ENCODE results near the gene SPEN. TPM values are rescaled to one million over a fixed set of nuclear protein-coding genes. Genes with fewer than 3 reads are reported as not detected.
"Not testable (repeated sequence)": the region's sequence is repeated elsewhere in the genome, so short reads cannot be mapped to it uniquely, and the experiment has no call there.

The SPEN gene
- total and polyA plus RNA-seq, 7 experiments from 2014 or later = 10.1 to 92.1 (median 77.9) TPM

DNA sequence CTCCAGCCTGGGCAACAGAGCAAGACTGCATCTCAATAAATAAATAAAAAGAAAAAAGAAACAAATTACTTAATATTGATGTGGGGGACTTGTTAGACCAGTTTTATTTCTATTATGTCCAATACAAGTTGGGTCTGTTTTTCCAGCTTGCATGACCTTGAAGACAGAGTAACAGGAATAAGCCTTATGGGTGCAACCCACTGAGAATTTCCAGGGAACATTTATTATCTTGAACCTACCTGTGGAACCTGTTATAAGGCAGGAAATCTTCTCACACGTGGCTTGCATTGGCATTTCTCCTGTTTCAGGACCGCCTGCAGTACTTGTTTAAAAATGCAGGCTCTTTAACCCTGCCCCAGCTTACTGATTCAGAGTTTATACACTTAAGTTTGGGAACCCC lies 64.4 kb downstream of the SPEN start:
- H3K4me3 Mint-ChIP-seq = no peak overlapping the region
- H3K36me3 ChIP-seq (ENCODE audit: control insufficient read depth in 2 of 3, insufficient read depth in 3 of 3, low read length in 3 of 3) = peaks cover 4 to 46% (median 10%) of the 10 kb centered on the region in 3 experiments
- H3K9me3 Mint-ChIP-seq = no peaks in the 10 kb centered on the region
- no peak overlapping the region for H3K27ac ChIP-seq (ENCODE audit: low read depth, low read length)
- H3K9me3 ChIP-seq (ENCODE audit: control insufficient read depth in 2 of 3, low read length in 3 of 3) = no peaks in the 10 kb centered on the region
- peaks cover 0 to 53% (median 25%) of the 10 kb centered on the region in 5 donors for H3K36me3 Mint-ChIP-seq
- intact Hi-C loops (cut with micrococcal nuclease) = loop anchor here in 1 of 2 donors (2.0 kb wide), 1 partner anchor 63 kb away; no protein-coding TSS in a partner anchor
- ChIA-PET CTCF (interaction anchor here (1.9 kb wide), 1 partner anchor 96 kb away, joined by 4 read pairs; no protein-coding TSS in a partner anchor), POLR2A (interaction anchor here (0.8 kb wide), 1 partner anchor 26 kb away, joined by 3 read pairs; no protein-coding TSS in a partner anchor)
- peaks cover 6% of the 10 kb centered on the region in 2 donors for H3K4me1 ChIP-seq (ENCODE audit: control insufficient read depth in 2 of 2, insufficient read depth in 2 of 2, low read length in 2 of 2)
- H3K27me3 ChIP-seq (ENCODE audit: control insufficient read depth in 2 of 2, insufficient read depth in 2 of 2, low read length in 2 of 2) = no peaks in the 10 kb centered on the region
- DNase-seq (no peak), ATAC-seq (no peak)
- H3K27me3 Mint-ChIP-seq = no peaks in the 10 kb centered on the region
- peaks cover 9 to 33% (median 22%) of the 10 kb centered on the region in 7 donors for H3K4me1 Mint-ChIP-seq
- no peak overlapping the region for H3K4me3 ChIP-seq (ENCODE audit: low read length)
- no peak overlapping the region for H3K27ac Mint-ChIP-seq

DNA sequence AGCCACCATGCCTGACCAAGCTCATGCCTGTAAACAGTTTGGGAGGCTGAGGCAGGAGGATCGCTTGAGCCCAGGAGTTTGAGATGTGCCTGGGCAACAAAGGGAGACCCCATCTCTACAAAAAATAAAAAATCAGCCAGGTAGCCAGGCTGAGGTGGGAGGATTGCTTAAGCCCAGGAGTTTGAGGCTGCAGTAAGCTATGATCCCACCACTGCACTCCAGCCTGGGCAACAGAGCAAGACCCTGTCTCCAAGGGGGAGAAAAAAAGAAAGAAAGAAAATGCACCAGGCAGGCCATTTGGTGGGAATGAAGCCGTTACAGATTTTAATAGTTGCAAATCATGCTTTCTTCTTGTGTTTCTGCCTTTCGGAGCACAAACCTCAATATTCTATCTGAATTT lies 66.1 kb downstream of the SPEN start:
- not testable (repeated sequence) for DNase-seq; H3K9me3 ChIP-seq (ENCODE audit: control insufficient read depth in 2 of 3, low read length in 3 of 3); H3K9me3 Mint-ChIP-seq; H3K27ac ChIP-seq (ENCODE audit: low read depth, low read length); H3K27me3 ChIP-seq (ENCODE audit: control insufficient read depth in 2 of 2, insufficient read depth in 2 of 2, low read length in 2 of 2); ATAC-seq; H3K27me3 Mint-ChIP-seq; H3K4me3 ChIP-seq (ENCODE audit: low read length)
- Mint-ChIP-seq H3K4me3 (peak overlapping the region in 1 of 10 donors; percentile 16), H3K36me3 (peaks cover 0 to 59% (median 32%) of the 10 kb centered on the region in 5 donors), H3K4me1 (peaks cover 11 to 38% (median 27%) of the 10 kb centered on the region in 7 donors), H3K27ac (peak overlapping the region in 2 of 9 donors; percentile 25 to 69)
- intact Hi-C loops (cut with micrococcal nuclease) = loop anchor here in 1 of 2 donors (2.0 kb wide), 1 partner anchor 65 kb away; no protein-coding TSS in a partner anchor
- POLR2A ChIA-PET = interaction anchor here (0.8 to 1.3 kb wide), 2 partner anchors 9 to 45 kb away, joined by 4 to 5 read pairs; no protein-coding TSS in a partner anchor
- CTCF ChIA-PET = interaction anchor here (1.0 to 3.8 kb wide), 3 partner anchors 25 to 101 kb away, joined by 3 to 11 read pairs (median 4); no protein-coding TSS in a partner anchor
- Histone ChIP-seq H3K4me1 (ENCODE audit: control insufficient read depth in 2 of 2, insufficient read depth in 2 of 2, low read length in 2 of 2) (peaks cover 8 to 13% of the 10 kb centered on the region in 2 donors), H3K36me3 (ENCODE audit: control insufficient read depth in 2 of 3, insufficient read depth in 3 of 3, low read length in 3 of 3) (peaks cover 4 to 50% (median 10%) of the 10 kb centered on the region in 3 experiments)

DNA sequence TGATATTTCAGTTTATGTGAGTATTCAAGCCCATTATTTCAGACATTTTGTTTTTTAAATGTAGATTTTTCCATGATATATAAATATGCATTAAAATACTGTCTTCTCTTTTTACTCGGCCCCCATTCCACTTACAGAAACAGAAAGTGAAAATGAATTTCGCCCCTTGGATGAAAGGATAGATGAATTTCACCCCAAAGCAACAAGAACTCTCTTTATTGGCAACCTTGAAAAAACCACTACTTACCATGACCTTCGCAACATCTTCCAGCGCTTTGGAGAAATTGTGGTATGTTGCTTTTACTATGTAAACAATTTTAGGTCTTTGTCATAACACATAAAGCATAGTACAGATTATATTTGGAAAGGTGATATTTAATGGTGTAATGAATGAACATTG lies 68.5 kb downstream of the SPEN start:
- H3K27me3 Mint-ChIP-seq = no peaks in the 10 kb centered on the region
- peaks cover 9 to 47% (median 31%) of the 10 kb centered on the region in 7 donors for H3K4me1 Mint-ChIP-seq
- peaks cover 0 to 54% (median 35%) of the 10 kb centered on the region in 5 donors for H3K36me3 Mint-ChIP-seq
- ATAC-seq = no peak
- H3K36me3 ChIP-seq (ENCODE audit: control insufficient read depth in 2 of 3, insufficient read depth in 3 of 3, low read length in 3 of 3) = peaks cover 4 to 50% (median 17%) of the 10 kb centered on the region in 3 experiments
- peak overlapping the region; percentile 13 to 89 (median 78) for H3K27ac Mint-ChIP-seq
- peaks cover 10 to 22% of the 10 kb centered on the region in 2 donors for H3K4me1 ChIP-seq (ENCODE audit: control insufficient read depth in 2 of 2, insufficient read depth in 2 of 2, low read length in 2 of 2)
- POLR2A ChIA-PET = interaction anchor here (1.2 kb wide), 1 partner anchor 80 kb away, joined by 4 read pairs; no protein-coding TSS in a partner anchor
- no peaks in the 10 kb centered on the region for H3K27me3 ChIP-seq (ENCODE audit: control insufficient read depth in 2 of 2, insufficient read depth in 2 of 2, low read length in 2 of 2)
- no peaks in the 10 kb centered on the region for H3K9me3 Mint-ChIP-seq
- no peaks in the 10 kb centered on the region for H3K9me3 ChIP-seq (ENCODE audit: control insufficient read depth in 2 of 3, low read length in 3 of 3)
- intact Hi-C loops (cut with micrococcal nuclease) = loop anchor here (5.0 kb wide), 3 partner anchors 69 to 99 kb away; partner anchors contain the start of gene SPEN (in 1 of the 2)
- CTCF ChIA-PET = interaction anchor here (3.8 kb wide), 1 partner anchor 101 kb away, joined by 11 read pairs; no protein-coding TSS in a partner anchor
- H3K4me3 Mint-ChIP-seq = peak overlapping the region in 9 of 10 donors; percentile 41 to 80 (median 65)
- H3K27ac ChIP-seq (ENCODE audit: low read depth, low read length) = peak overlapping the region; percentile 43
- DNase-seq = peak in 5 of 9 donors; percentile 11 to 31 (median 17)
- H3K4me3 ChIP-seq (ENCODE audit: low read length) = no peak overlapping the region

DNA sequence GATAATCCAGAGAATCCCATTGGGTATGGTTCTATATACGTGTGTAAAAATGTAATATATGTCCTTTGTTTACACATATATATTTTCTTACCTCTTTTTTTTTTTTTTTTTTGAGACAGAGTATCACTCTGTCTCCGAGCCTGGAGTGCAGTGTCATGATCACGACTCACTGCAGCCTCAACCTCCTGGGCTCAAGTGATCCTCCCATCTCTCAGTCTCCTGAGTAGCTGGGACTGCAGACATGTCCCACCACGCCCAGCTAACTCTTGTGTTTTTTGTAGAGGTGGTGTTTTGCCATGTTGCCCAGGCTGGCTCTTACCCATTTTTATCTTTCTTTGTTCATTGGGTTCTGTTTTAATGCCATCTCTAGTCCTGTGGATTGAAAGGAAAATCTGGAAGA lies 68.9 kb downstream of the SPEN start:
- Mint-ChIP-seq H3K9me3 (no peaks in the 10 kb centered on the region), H3K36me3 (peaks cover 0 to 53% (median 31%) of the 10 kb centered on the region in 5 donors), H3K27me3 (no peaks in the 10 kb centered on the region), H3K4me1 (peaks cover 9 to 47% (median 31%) of the 10 kb centered on the region in 7 donors), H3K27ac (peak overlapping the region; percentile 38 to 89 (median 78)), H3K4me3 (peak overlapping the region in 7 of 10 donors; percentile 25 to 80 (median 72))
- Histone ChIP-seq H3K27me3 (ENCODE audit: control insufficient read depth in 2 of 2, insufficient read depth in 2 of 2, low read length in 2 of 2) (no peaks in the 10 kb centered on the region), H3K4me1 (ENCODE audit: control insufficient read depth in 2 of 2, insufficient read depth in 2 of 2, low read length in 2 of 2) (peaks cover 10 to 22% of the 10 kb centered on the region in 2 donors), H3K27ac (ENCODE audit: low read depth, low read length) (peak overlapping the region; percentile 43), H3K4me3 (ENCODE audit: low read length) (no peak overlapping the region), H3K9me3 (ENCODE audit: control insufficient read depth in 2 of 3, low read length in 3 of 3) (no peaks in the 10 kb centered on the region), H3K36me3 (ENCODE audit: control insufficient read depth in 2 of 3, insufficient read depth in 3 of 3, low read length in 3 of 3) (peaks cover 7 to 50% (median 17%) of the 10 kb centered on the region in 3 experiments)
- intact Hi-C loops (cut with micrococcal nuclease) = loop anchor here (5.0 kb wide), 3 partner anchors 69 to 99 kb away; partner anchors contain the start of gene SPEN (in 1 of the 2)
- DNase-seq = no peak
- ChIA-PET POLR2A (interaction anchor here (1.2 kb wide), 2 partner anchors 10 to 81 kb away, joined by 4 read pairs; no protein-coding TSS in a partner anchor), CTCF (interaction anchor here (3.8 kb wide), 1 partner anchor 101 kb away, joined by 11 read pairs; no protein-coding TSS in a partner anchor)
- no peak for ATAC-seq

DNA sequence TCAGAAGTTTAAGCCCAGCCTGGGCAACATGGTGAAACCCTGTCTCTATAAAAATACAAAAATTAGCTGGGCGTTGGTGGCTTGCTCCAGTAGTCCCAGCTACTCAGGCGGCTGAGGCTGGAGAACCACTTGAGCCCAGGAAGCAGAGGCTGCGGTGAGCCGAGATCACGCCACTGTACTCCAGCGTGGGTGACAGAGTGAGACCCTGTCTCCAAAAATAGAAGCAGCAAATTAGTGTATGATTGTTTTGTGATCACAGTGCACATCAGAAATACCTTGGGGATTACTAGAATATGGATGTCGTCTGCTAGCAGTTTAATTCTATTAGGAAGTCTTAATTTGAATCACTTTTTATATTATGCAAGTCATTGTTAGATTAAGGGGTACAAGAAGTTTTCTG lies 69.4 kb downstream of the SPEN start:
- H3K4me3 Mint-ChIP-seq = peak overlapping the region in 6 of 10 donors; percentile 41 to 76 (median 60)

DNA sequence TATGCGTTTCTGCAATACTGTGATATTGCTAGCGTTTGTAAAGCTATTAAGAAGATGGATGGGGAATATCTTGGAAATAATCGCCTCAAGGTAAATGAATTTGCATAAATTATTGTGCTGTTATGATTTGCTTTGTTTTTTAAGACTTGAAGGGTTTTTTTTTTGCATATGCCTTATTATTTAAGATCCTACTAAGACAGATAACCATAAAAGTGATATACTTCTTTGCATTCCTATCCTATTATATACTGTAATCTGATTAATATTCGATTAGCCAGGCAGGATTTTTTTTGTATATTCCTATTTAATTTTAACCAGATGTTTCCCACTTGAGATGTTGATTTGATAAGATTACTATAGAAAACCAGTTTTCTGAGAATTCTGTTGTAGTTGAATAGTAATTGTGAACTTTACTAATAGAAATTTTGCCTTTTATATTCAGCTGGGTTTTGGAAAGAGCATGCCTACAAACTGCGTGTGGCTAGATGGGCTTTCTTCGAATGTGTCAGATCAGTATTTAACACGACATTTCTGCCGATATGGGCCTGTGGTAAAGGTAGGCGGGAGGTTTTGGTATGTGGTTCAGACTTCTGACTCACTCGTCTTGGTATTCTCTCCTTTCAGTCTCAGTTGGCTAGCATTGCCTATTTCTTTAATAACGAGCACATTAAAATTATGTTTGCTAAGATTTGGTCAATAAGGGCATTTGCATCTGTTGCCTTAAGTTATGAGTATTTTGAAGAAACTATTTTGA lies 71.6 kb downstream of the SPEN start:
- no peaks in the 10 kb centered on the region for H3K9me3 ChIP-seq (ENCODE audit: control insufficient read depth in 2 of 3, low read length in 3 of 3)
- H3K4me3 ChIP-seq (ENCODE audit: low read length) = no peak overlapping the region
- ChIA-PET POLR2A (interaction anchor here (0.9 to 1.1 kb wide), 2 partner anchors 57 to 72 kb away, joined by 3 to 4 read pairs; partner anchors contain the start of genes SPEN and ZBTB17), CTCF (no interaction called here)
- H3K27ac Mint-ChIP-seq = peak overlapping the region in 7 of 9 donors; percentile 16 to 77 (median 33)
- DNase-seq (peak in 1 of 9 donors; percentile 74), ATAC-seq (peak; percentile 68)
- no peaks in the 10 kb centered on the region for H3K9me3 Mint-ChIP-seq
- intact Hi-C loops (cut with micrococcal nuclease) = loop anchor here (1.0 to 5.0 kb wide), 4 partner anchors 47 to 102 kb away; partner anchors contain the start of gene SPEN (in 1 of the 2)
- H3K4me3 Mint-ChIP-seq = peak overlapping the region in 4 of 10 donors; percentile 8 to 76 (median 20)
- H3K36me3 ChIP-seq (ENCODE audit: control insufficient read depth in 2 of 3, insufficient read depth in 3 of 3, low read length in 3 of 3) = peaks cover 16 to 57% (median 28%) of the 10 kb centered on the region in 3 experiments
- H3K27me3 Mint-ChIP-seq = no peaks in the 10 kb centered on the region
- no peak overlapping the region for H3K27ac ChIP-seq (ENCODE audit: low read depth, low read length)
- H3K27me3 ChIP-seq (ENCODE audit: control insufficient read depth in 2 of 2, insufficient read depth in 2 of 2, low read length in 2 of 2) = no peaks in the 10 kb centered on the region
- peaks cover 0 to 47% (median 26%) of the 10 kb centered on the region in 5 donors for H3K36me3 Mint-ChIP-seq
- peaks cover 10 to 22% of the 10 kb centered on the region in 2 donors for H3K4me1 ChIP-seq (ENCODE audit: control insufficient read depth in 2 of 2, insufficient read depth in 2 of 2, low read length in 2 of 2)
- H3K4me1 Mint-ChIP-seq = peaks cover 9 to 40% (median 31%) of the 10 kb centered on the region in 7 donors

More for the DNA sequence above, 69.4 kb downstream of the SPEN start:
- Histone ChIP-seq H3K27me3 (ENCODE audit: control insufficient read depth in 2 of 2, insufficient read depth in 2 of 2, low read length in 2 of 2) (no peaks in the 10 kb centered on the region), H3K4me1 (ENCODE audit: control insufficient read depth in 2 of 2, insufficient read depth in 2 of 2, low read length in 2 of 2) (peaks cover 10 to 22% of the 10 kb centered on the region in 2 donors), H3K27ac (ENCODE audit: low read depth, low read length) (no peak overlapping the region), H3K9me3 (ENCODE audit: control insufficient read depth in 2 of 3, low read length in 3 of 3) (no peaks in the 10 kb centered on the region), H3K36me3 (ENCODE audit: control insufficient read depth in 2 of 3, insufficient read depth in 3 of 3, low read length in 3 of 3) (peaks cover 12 to 50% (median 20%) of the 10 kb centered on the region in 3 experiments), H3K4me3 (ENCODE audit: low read length) (no peak overlapping the region)
- POLR2A ChIA-PET = interaction anchor here (1.2 kb wide), 2 partner anchors 9 to 81 kb away, joined by 4 read pairs; no protein-coding TSS in a partner anchor
- H3K9me3 Mint-ChIP-seq = no peaks in the 10 kb centered on the region
- intact Hi-C loops (cut with micrococcal nuclease) = loop anchor here (5.0 kb wide), 3 partner anchors 70 to 100 kb away; partner anchors contain the start of gene SPEN (in 1 of the 2)
- H3K27me3 Mint-ChIP-seq = no peaks in the 10 kb centered on the region
- H3K27ac Mint-ChIP-seq = peak overlapping the region in 8 of 9 donors; percentile 56 to 89 (median 78)
- no peak for ATAC-seq
- peaks cover 0 to 53% (median 29%) of the 10 kb centered on the region in 5 donors for H3K36me3 Mint-ChIP-seq
- DNase-seq = no peak
- peaks cover 9 to 47% (median 31%) of the 10 kb centered on the region in 7 donors for H3K4me1 Mint-ChIP-seq
- CTCF ChIA-PET = interaction anchor here (0.6 to 0.7 kb wide), 2 partner anchors 18 to 111 kb away, joined by 3 read pairs; no protein-coding TSS in a partner anchor

All from naive thymus-derived CD4-positive, alpha-beta T cell (primary cell).